Measurements from ENCODE around the gene SHISAL1.

- no peak for TF ChIP-seq SNAI2 (CRISPR knock-in tag; IDR thresholded peaks at IDR 0.05)
- no peak for TF ChIP-seq TSHZ2 (CRISPR knock-in tag; IDR thresholded peaks at IDR 0.05)
- TF ChIP-seq RARB (CRISPR knock-in tag; IDR thresholded peaks at IDR 0.05), result no peak
- TF ChIP-seq ZNF70 (CRISPR knock-in tag; IDR thresholded peaks at IDR 0.05), result no peak
- no peak for TF ChIP-seq CREB5 (CRISPR knock-in tag; IDR thresholded peaks at IDR 0.05; ENCODE audit: low read depth)
- TF ChIP-seq ZFP3 (CRISPR knock-in tag; IDR thresholded peaks at IDR 0.05), result no peak
- TF ChIP-seq TOX (CRISPR knock-in tag; IDR thresholded peaks at IDR 0.05; ENCODE audit: borderline replicate concordance), result no peak
- TF ChIP-seq BACH2 (CRISPR knock-in tag; IDR thresholded peaks at IDR 0.05; ENCODE audit: borderline replicate concordance), result no peak
- TF ChIP-seq OSR1 (CRISPR knock-in tag; IDR thresholded peaks at IDR 0.05), result no peak
Measured at GRCh38 chr22:44337678-44338004, 24.9 kb upstream of the SHISAL1 start.
